T-helper 9 cell (primary cell): ENCODE measurements around the gene AKR1B1.

ENCODE experiments used
- DNase-seq: peaks from one replicate; pipeline ENCODE4 v3.0.0-alpha.2; 2020

Gene AKR1B1

DNA sequence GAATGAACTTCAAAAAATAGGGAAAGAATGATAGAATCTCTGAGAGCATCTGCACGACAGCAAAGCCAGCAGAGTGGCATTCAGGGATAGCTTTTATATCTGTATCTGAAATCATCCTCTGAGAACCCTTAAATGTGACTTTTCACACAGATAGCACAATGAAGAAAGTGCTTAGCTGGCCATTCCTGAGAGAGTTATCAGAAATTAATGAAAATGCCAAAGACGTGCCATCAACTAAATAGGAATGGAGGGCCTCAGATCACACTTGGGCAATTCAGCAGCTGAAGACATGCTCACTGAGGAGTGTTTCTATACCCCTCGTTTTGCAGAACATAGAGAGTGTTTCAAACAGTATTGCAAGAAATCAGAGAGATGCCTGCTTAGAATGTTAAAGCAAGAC, 51.6 kb downstream of the AKR1B1 start:
- DNase-seq = no peak

DNA sequence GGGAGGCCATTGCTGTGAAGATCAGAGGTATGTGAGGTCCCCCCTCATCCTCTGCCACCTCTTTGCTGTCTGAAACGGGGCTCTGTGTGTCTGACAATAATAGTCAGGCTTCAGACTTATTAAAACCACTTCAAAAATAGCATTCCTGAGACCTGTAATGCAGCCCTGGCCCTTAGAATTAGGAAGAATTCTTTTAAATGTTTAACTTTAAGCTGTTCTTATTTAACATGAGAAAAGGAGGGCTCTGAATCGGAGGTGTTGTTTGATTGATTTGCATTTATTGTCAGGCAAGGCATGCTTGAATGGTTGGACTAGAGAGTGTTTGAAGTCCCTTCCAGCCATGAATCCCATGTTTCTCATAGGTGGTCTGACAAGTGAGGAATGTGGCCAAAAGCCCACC, 52.5 kb downstream of the AKR1B1 start:
- no peak for DNase-seq

DNA sequence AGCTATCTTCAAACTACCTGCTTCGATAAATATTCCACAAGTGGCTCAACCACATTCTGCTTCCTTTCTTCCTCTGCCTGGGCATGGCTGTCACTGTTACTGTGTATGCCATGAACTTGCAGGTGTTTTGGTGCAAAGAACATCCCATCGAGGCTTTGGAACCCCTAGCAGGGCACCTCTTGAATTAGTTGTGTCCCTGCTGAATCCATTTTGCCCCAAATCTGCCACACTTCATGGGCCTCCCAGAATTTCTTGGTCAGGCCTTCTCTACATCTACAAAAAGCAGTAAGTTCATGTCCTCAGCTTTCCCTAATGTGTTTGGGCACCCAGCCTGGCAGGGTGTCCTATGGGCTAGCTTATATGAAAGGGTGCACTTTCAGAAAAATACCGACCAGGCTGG, 53.6 kb downstream of the AKR1B1 start:
- DNase-seq = no peak

GRCh38 chr7:134403062-134403461, 55.8 kb downstream of the AKR1B1 start:
- DNase-seq = no peak

DNA sequence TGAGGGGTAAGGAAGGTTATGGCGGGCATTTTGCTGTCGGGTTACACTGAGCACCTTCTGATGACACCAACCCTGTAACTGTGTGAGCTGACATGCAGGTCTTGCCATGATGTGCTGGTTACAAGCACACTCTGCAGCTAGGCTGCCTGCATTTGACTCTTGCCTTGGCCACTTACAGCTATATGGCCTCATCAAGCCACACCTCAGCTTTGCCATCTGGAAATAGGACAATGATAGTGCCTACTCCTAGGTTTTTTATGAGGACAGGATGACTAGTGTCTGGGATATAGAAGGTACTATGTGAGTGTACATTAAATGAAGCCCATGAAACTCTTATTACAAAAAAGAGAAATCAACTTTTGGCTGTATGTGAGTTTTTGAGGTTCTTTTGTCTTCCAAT, 58.0 kb downstream of the AKR1B1 start:
- DNase-seq = no peak

GRCh38 chr7:134396031-134396430, 62.9 kb downstream of the AKR1B1 start:
- no peak for DNase-seq

DNA sequence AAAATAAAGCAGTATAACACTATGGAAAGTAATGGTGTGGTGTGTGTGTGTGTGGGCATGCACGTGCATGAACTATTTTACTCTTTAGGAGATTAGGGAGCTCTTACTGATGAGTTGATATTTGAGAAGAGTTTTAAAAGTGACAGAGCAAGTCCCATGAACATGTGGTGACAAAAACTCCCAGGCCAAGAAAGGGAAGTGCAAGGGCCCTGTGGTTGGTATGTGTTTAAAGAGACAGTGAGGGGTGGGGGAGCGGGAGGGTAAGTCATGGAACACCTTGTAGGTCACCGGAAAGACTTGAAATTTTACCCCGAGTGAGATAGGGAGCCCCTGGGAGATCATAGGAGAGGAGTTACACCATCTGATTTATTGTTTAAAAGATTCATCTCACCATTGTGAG, 63.3 kb downstream of the AKR1B1 start:
- DNase-seq = no peak

DNA sequence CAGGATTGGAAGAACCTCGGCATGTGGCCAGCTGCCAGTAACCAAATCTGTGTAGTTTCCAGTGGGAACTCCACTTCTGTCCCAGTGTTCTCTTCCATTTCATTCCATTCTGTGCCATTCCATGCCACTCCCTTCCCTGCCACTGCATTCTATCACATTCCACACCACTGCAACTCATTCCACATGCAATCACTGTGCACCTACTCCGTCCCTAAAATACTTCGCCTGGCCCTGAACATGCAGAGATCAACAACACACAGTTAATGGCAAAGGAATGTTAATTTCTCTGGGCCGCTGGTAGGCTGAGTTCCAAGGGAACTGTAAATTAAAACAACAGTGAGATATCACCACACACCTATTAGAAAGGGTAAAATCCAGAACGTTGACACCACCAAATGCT, 64.8 kb downstream of the AKR1B1 start:
- DNase-seq = no peak
